OCI-M2 (cell line): ENCODE data around the gene TTC22.
"Not testable (repeated sequence)": the region's sequence is repeated elsewhere in the genome, so short reads cannot be mapped to it uniquely, and the experiment has no call there.

Source experiments
- DNase-seq: peaks from one replicate; lab custom pipeline; 2025; ENCODE audit not compliant: unreplicated experiment; lab: John Stamatoyannopoulos, UW

The TTC22 gene

GRCh38 chr1:54786778-54787177 lies 14.3 kb downstream of the TTC22 start:
- no peak for DNase-seq

- no peak for DNase-seq
Observed at GRCh38 chr1:54784066-54784465, 17.1 kb downstream of the TTC22 start.

GRCh38 chr1:54782588-54782987 lies 18.5 kb downstream of the TTC22 start:
- no peak for DNase-seq

GRCh38 chr1:54782156-54782555 lies 19.0 kb downstream of the TTC22 start:
- no peak for DNase-seq

GRCh38 chr1:54781023-54781723 lies 19.9 kb downstream of the TTC22 start:
- no peak for DNase-seq

- no peak for DNase-seq
Observed at GRCh38 chr1:54777431-54777830, 23.7 kb downstream of the TTC22 start.

GRCh38 chr1:54777011-54777410 lies 24.1 kb downstream of the TTC22 start:
- no peak for DNase-seq

- not testable (repeated sequence) for DNase-seq
Observed at GRCh38 chr1:54775828-54776721, 25.0 kb downstream of the TTC22 start.

- no peak for DNase-seq
Observed at GRCh38 chr1:54774820-54775498, 26.2 kb downstream of the TTC22 start.

- no peak for DNase-seq
Observed at GRCh38 chr1:54772951-54773350, 28.2 kb downstream of the TTC22 start.

- no peak for DNase-seq
Observed at GRCh38 chr1:54768093-54768492, 33.0 kb downstream of the TTC22 start.

GRCh38 chr1:54767526-54767925 lies 33.6 kb downstream of the TTC22 start:
- no peak for DNase-seq

- DNase-seq: no peak
Observed at GRCh38 chr1:54766726-54767125, 34.4 kb downstream of the TTC22 start.

- DNase-seq: no peak
Observed at GRCh38 chr1:54764922-54765561, 36.1 kb downstream of the TTC22 start.

GRCh38 chr1:54764133-54764921 lies 36.8 kb downstream of the TTC22 start, which contains the start of gene PARS2:
Gene PARS2 (minus strand): TSS chr1:54764523. CDS start chr1:54759161, 5,362 bp downstream.
- DNase-seq: peak; percentile 83

GRCh38 chr1:54763816-54764132 lies 37.3 kb downstream of the TTC22 start:
- no peak for DNase-seq

GRCh38 chr1:54758678-54759348 lies 42.3 kb downstream of the TTC22 start:
- no peak for DNase-seq

GRCh38 chr1:54757833-54758232 lies 43.3 kb downstream of the TTC22 start:
- DNase-seq: no peak

- no peak for DNase-seq
Observed at GRCh38 chr1:54754486-54755285, 46.4 kb downstream of the TTC22 start.
